G401.6 (cell line): ENCODE results near the gene HOMER2.
"Not testable (repeated sequence)": the region's sequence is repeated elsewhere in the genome, so short reads cannot be mapped to it uniquely, and the experiment has no call there.

Experiments
- FAIRE-seq: peaks from 2 replicates; lab custom pipeline; 2012; peaks lifted over from hg19 to GRCh38; lab: Jason Lieb, UNC

HOMER2 gene

DNA sequence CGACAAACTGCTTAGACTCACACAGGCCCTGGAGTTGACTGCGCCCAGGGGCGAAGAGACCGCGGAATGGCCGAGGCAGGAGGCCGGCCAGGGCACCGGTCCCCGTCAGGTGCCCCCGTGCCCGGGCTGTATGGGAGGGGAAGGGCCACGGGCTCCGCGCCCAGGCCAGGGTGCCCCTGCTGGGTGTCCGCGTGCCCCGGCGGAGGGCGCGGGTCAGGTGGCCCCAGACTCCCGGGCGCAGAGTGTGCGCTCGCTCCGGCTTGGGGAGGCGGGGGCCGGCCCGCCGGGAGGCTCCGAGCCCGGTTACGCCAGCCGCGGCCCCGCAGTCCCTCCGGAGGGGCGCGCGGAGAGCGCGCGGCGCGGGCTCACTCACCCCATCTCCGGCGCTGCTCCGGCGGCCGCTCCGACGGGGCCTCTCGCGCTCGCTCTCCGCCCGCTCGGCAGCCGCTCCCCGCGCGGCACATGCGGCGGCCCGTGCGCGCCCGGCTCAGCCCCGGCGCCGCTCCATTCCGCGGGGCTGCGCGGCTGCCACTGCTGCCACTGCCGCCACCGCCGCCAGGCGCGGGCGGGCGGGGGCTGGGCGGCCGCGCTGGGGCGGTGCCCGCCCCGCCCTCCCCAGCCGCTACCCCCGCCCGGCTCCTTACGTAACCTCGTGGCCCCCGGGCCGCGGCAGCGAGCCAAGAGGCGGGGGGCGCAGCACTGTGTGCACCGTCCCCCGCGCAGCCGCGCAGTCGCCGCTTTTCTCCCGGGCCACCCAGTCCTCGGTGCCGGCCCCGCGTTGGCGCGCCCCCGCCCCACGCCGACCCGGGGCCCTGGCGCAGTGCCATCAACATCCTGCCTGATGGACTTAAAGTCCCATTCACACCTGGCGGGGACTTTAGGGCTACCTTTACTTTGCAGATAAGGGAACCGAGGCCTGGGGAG, at the start of gene HOMER2:
Gene HOMER2, minus strand, starts transcription at position 563 of the 924 bp plus-strand sequence. Its CDS starts 185 bp downstream, at position 378.
- no peak for FAIRE-seq

DNA sequence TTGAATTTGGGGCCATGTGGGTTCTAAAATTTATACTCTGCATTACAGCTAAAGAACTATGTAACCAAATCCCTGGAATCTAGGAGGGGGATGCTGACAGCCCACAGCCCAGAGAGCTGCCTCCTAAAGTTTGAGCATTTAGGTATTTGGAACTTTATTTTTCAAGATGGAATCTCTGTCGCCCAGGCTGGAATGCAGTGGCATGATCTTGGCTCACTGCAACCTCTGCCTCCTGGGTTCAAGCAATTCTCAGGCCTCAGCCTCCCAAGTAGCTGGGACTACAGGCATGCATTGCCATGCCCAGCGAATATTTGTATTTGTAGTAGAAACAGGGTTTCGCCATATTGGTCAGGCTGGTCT, 48.1 kb upstream of the HOMER2 start:
- not testable (repeated sequence) for FAIRE-seq

DNA sequence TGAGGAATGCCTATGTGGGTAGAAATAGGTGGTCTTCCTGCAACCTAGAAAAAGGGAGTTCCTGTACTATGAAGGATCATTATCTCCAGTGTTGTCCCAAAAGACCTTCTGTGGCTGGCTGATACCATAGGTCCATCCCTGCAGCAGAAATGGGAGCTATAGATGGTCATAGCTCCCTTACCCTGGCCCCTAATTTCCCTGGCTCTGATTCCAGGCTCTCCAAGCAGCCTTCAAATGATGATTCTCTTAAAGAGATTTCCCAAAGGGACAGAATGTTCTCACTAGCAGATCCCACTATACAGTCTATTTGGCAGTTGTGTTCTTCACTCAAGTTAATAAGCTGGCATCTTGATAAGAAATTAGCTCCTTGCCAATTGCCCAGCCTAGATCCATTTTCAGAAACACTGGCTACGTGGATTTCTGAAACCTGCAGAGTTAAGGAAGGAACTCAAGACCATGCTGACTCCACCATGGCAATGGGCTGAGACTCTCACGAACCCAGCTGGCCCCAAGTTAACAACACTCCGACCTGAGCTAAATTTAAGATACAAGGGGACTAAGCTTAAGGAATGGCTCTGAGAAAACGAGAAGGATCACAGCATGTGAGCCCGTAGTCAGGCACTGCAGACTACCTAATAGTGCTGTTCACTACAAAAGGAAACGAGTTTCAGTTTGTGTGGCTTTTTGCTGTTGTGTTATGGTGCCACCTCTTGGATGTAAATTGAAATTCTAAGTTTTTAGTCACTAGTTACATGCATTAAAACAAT, 47.6 kb upstream of the HOMER2 start:
- peak; percentile 95 for FAIRE-seq

DNA sequence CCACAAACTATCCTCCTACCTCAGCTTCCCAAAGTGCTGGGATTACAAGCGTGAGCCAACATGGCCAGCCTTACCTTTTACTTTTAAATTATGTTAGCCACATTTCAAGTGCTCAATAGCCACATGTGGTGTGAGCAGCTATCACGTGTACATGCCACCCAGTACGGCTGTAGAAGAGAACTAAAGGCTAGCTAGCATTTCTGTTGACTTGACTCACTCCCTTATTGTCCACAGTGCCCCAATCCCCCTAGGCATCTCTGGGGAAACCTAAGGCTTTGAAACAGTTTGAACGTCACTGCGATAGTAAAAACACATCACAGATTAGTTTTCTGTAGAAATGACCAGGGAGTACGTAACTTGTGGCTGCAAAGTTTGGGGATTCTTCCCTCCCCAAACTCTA, 46.9 kb upstream of the HOMER2 start:
- FAIRE-seq = no peak

- no peak for FAIRE-seq
These were observed 43.4 kb upstream of the HOMER2 start for GRCh38 chr15:82995938-82996337.

DNA sequence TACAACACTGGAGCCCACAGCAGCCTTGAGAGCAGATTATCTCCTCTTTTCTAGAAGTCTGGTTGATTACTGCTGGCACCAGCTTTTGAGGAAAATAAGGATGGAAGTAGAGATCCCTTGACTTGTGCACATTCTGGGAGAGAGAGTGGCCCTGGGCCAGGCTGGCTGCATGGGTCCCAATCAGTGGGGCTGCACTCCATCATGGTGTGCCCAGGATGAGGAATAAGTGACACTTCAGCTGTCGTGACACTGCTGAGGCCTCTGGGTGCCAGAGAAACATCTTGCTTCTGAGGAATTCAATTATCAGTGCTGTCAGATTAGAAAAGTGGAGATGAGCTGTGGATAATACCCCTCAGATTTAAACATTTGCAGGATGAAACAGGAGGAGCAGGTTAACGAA, 42.6 kb upstream of the HOMER2 start:
- no peak for FAIRE-seq

GRCh38 chr15:82993144-82993543, 40.6 kb upstream of the HOMER2 start:
- FAIRE-seq = no peak

DNA sequence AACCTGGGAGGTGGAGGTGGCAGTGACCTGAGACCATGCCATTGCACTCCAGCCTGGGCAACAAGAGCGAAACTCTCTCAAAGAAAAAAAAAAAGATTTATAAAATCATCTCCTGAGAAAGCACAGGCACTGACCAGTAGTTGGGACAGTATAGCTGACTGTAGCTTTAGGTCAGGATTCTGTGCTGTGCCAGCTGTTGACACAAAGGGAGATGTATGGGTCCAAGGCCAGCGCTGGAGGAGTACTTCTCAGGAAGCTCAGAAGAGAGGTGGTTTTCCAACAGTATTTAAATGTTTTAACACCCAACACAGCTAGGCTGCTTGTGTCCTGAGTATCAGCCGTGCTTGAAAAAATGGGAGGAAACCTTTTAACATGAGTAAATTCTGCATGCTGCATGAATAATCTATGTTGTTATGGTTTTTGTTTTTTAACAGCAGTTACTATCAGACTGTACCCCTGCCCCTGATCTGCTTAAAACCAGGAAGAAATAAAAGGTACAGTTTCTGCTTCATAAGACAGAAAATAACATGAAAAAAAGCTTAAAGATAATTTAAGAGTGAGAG, 40.0 kb upstream of the HOMER2 start:
- FAIRE-seq = no peak

- no peak for FAIRE-seq
These were observed 33.9 kb upstream of the HOMER2 start for GRCh38 chr15:82986442-82986780.

DNA sequence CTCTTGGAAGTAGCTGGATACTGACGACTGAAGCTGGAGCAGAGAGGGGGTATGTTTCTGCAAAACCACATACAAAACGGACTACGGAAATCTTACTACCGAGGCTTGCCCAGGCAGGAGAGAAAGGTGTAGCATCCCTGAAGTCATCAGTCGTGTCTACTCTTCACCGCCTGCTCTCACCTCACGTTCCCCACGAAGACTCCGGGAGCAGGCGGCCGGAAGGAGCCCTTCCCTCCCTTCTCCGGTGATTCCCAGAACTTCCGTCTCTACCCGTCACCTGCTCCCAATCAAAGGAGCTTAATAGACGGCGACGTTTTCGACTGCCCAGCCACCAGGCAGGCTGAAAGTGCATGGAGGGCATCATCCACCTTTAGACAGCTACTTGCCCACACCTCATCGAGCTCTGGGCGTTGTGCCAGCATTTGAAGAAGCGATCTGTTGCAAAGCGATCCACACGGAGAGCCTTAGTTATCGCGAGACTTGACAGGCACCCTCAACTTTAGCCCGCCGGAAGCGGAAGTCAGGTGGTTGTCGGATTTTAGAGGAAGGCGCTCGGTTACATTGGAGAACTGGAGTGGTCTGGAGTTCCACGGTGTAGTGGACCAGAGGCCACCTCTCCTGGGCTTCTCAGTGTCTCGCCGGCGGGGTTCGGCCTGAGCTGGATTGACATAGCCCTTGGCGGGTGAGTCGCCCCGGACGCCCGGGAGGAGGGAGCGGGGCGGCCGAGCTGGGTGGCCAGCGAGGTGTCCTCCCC, 33.3 kb upstream of the HOMER2 start, which contains the start of gene RAMAC:
Gene RAMAC, plus strand, starts transcription at position 523 of the 754 bp plus-strand sequence. CDS start 2,809 bp downstream, outside the sequence.
- FAIRE-seq = peak; percentile 75

GRCh38 chr15:82980981-82981380, 28.5 kb upstream of the HOMER2 start:
- no peak for FAIRE-seq

GRCh38 chr15:82979726-82980125, 27.2 kb upstream of the HOMER2 start:
- no peak for FAIRE-seq

DNA sequence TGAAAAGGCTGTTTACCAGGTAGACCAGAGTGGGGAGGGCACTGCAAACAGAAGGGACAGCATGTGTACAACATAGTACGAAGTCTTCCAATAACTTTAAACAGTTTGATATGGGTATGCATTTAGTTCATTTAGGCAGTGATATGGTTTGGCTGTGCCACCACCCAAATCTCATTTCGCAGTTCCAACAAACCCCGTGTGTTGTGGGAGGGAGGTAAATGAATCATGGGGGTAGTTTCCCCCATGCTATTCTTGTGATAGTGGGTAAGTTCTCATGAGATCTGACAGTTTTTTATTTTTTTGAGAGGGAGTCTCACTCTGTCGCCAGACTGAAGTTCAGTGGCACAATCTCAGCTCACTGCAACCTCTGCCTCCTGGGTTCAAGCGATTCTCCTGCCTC, 25.9 kb upstream of the HOMER2 start:
- FAIRE-seq = no peak

- no peak for FAIRE-seq
These were observed 24.6 kb upstream of the HOMER2 start for GRCh38 chr15:82977076-82977475.

GRCh38 chr15:82972990-82973389, 20.5 kb upstream of the HOMER2 start:
- no peak for FAIRE-seq

- FAIRE-seq = no peak
These were observed 18.9 kb upstream of the HOMER2 start for GRCh38 chr15:82971218-82971984.

DNA sequence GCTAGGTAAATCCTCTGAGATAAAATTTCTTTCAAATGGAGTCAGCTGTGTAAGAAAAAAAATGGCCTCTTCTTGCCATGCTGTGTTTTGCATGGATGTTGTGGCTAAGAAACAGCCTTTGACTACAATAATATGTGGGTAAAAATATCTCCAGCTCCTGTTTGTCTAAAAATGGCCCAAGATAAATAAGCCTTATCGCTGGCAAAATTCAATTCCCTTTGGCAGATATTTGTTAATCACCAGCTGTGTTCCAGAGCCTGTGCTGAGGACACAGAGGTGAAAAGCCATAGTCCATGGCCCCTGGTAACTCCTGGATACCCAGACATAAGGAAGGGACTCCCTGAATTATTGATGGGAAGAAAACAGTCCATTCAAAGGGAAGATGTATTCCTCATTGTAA, 18.2 kb upstream of the HOMER2 start:
- FAIRE-seq = no peak

DNA sequence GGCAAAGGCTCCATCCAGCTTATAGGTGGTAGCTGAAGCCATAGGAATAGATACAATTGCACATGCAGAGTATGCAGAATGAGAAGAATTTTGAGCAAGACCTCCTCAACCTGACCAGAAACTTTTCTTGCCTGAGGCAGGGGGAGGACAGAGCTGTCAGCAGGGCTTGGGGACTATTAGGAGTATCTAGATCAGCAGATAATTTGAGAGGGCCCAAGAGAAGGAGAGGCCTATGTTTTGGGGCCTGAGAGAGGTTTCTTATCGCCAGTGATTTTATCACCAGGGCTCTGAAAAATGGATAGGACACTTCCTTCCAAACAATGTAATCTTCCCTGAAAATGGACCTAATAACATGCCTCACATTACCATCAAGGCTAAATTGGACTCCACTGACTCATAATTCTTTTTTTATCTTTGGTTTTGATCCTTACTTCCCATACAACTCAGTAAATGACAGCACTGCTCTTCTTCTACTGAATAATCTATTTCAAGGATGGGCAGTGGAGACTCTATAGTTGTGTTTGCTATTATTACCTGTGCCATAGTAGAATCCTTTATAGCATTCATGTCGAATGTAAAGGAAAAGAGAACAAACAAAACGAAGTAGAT, 17.7 kb upstream of the HOMER2 start:
- FAIRE-seq = no peak

DNA sequence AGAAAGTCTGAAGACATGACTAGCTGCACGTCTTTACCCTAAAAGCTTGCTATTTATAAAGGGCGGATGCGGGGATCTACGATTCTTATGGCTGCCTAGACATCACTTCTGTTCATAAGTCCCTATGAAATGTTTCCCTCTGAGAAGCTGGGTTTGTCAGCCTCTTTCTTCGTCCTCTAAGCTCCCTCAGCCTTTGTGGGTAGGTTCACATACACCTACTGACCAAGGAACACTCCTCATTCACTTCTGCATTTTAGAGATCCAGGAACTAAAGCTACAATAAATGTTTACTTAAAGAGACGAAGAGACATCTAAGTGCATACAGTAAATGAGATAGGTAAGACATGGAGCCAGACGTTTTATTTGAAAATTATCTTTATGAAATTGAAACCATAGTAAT, 16.8 kb upstream of the HOMER2 start:
- no peak for FAIRE-seq

DNA sequence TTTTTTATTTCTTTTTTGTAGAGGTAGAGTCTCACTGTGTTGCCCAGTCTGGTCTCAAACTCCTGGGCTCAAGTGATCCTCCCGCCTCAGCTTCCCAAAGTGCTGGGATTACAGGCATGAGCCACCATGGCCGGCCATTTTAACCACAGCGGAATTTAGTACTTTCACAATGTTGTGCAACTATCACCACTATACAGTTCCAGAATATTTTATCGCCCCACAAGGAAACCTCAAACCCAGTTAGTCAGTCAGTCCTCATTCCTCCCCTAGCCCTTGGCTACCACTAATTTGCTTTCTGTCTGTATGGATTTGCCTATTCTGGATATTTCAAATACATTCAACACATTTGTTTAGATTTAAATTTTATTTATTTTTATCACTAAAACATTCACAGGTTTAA, 15.5 kb upstream of the HOMER2 start:
- FAIRE-seq = no peak

- no peak for FAIRE-seq
These were observed 14.2 kb upstream of the HOMER2 start for GRCh38 chr15:82966671-82967071.
